K562 (cell line): ENCODE measurements around the gene LRTM1. TPM values are rescaled to one million over a fixed set of nuclear protein-coding genes. Genes with fewer than 3 reads are reported as not detected.

Source experiments
- ATAC-seq: fragments of 200-7000 bp; cut with Tn5 transposase; 3 replicates; pipeline ENCODE4 v1.9.1; 2020; ENCODE audit warnings: moderate library complexity
- BruUV-seq: library from RNA; stranded (reverse); fragments of 400-500 nt; replicated peaks from 2 replicates; lab custom pipeline; 2021; lab: Mats Ljungman, UMichigan
- CTCF ChIA-PET: fragments of 300-600 bp; formaldehyde crosslinking; extraction: SDS; loops from one replicate; lab custom pipeline; 2021; ENCODE audit warnings: low intra/inter-chr PET ratio; lab: Yijun Ruan, JAX
- POLR2A ChIA-PET: fragments of 300-600, 350-650 bp; sonication (Branson Sonifier 250); formaldehyde crosslinking; extraction: SDS; loops from one replicate; lab custom pipeline; 2021; ENCODE audit warnings: antibody characterized with exemption, inconsistent platforms; lab: Yijun Ruan, JAX
- DNase-seq, 4 experiments: peaks; one replicate each; pipeline versions ENCODE4 v3.0.0 to v3.0.0-alpha.2; 2011 to 2018; ENCODE audit warnings: low spot score in 3 of 4, mixed read lengths in 3 of 4; ENCODE audit errors: extremely low read depth in 1 of 4
- FAIRE-seq: peaks from 2 replicates; lab custom pipeline; 2011; peaks lifted over from hg19 to GRCh38; lab: Jason Lieb, UNC
- H2AFZ ChIP-seq: 2 replicates; pipeline ENCODE4 v1.6.0; 2011; ENCODE audit warnings: low read depth, low read length, control low read depth, inconsistent platforms
- H3K27ac ChIP-seq: fragments of 200-600 bp; 3 replicates; pipeline ENCODE4 v1.8.0; 2011; ENCODE audit warnings: low read depth, mild to moderate bottlenecking, control low read depth, inconsistent platforms, low read length, moderate library complexity, mixed read lengths; ENCODE audit errors: extremely low read depth
- H3K27me3 ChIP-seq, 2 experiments: fragments of 300-600 bp in 1 of 2; 2 replicates in 1 of 2; 3 replicates in 1 of 2; pipeline versions ENCODE4 v1.6.0 to v1.8.0; 2011; ENCODE audit warnings: inconsistent platforms in 2 of 2, low read length in 2 of 2, mild to moderate bottlenecking in 1 of 2, mixed read lengths in 1 of 2, moderate library complexity in 1 of 2; ENCODE audit not compliant: control insufficient read depth in 2 of 2, insufficient read depth in 2 of 2
- H3K36me3 ChIP-seq: fragments of 300-600 bp; 3 replicates; pipeline ENCODE4 v1.8.0; 2011; ENCODE audit warnings: mild to moderate bottlenecking, low read length, inconsistent platforms; ENCODE audit not compliant: control insufficient read depth, insufficient read depth
- H3K4me1 ChIP-seq, 2 experiments: fragments of 200-600 bp in 1 of 2; replicated peaks in 1 of 2; 2 replicates in 1 of 2; 3 replicates in 1 of 2; pipeline versions ENCODE4 v1.5.1 to v1.8.0; 2011; ENCODE audit warnings: inconsistent platforms in 2 of 2, low read length in 2 of 2, mild to moderate bottlenecking in 1 of 2, mixed read lengths in 1 of 2, moderate library complexity in 1 of 2; ENCODE audit not compliant: control insufficient read depth in 2 of 2, insufficient read depth in 2 of 2
- H3K4me2 ChIP-seq: 2 replicates; pipeline ENCODE4 v1.6.1; 2011; ENCODE audit warnings: low read length, control low read depth, inconsistent platforms, mixed read lengths; ENCODE audit not compliant: insufficient read depth
- H3K4me3 ChIP-seq: fragments of 200-600 bp; sonication (generic), shearing (Covaris generic); 2 replicates; pipeline ENCODE4 v1.5.1; 2016; ENCODE audit warnings: control low read depth, inconsistent platforms
- H3K79me2 ChIP-seq: fragments of 200-600 bp; 3 replicates; pipeline ENCODE4 v1.8.0; 2011; ENCODE audit warnings: low read length, inconsistent platforms; ENCODE audit not compliant: control insufficient read depth, insufficient read depth
- H3K9ac ChIP-seq, 2 experiments: 2 replicates each; pipeline versions ENCODE4 v1.6.0 to v1.6.1; 2011; ENCODE audit warnings: low read depth in 2 of 2, low read length in 2 of 2, control low read depth in 1 of 2, inconsistent platforms in 1 of 2, mild to moderate bottlenecking in 1 of 2, mixed read lengths in 1 of 2; ENCODE audit not compliant: insufficient read depth in 1 of 2
- H3K9me1 ChIP-seq: one replicate; pipeline ENCODE4 v1.6.0; 2011; ENCODE audit warnings: inconsistent platforms, mild to moderate bottlenecking, low read length, moderate library complexity; ENCODE audit not compliant: control insufficient read depth, insufficient read depth
- H3K9me3 ChIP-seq: replicated peaks from 2 replicates; pipeline ENCODE4 v1.5.1; 2011; ENCODE audit warnings: low read depth, low read length, inconsistent platforms; ENCODE audit not compliant: control insufficient read depth, insufficient read depth
- H4K20me1 ChIP-seq: replicated peaks from 2 replicates; pipeline ENCODE4 v1.6.1; 2011; ENCODE audit warnings: low read length, inconsistent platforms, mixed read lengths; ENCODE audit not compliant: control insufficient read depth, insufficient read depth
- CBX8 ChIP-seq: fragments of 200-600 bp; sonication (generic); IDR thresholded peaks from 2 replicates; pipeline ENCODE4 v1.6.1; 2012; ENCODE audit warnings: borderline replicate concordance, mixed run types, low read depth, mild to moderate bottlenecking, moderate library complexity, mixed read lengths, low read length, control low read depth, inconsistent platforms; ENCODE audit not compliant: poor library complexity, severe bottlenecking; ENCODE audit errors: extremely low read depth
- E2F6 ChIP-seq, 2 experiments: IDR thresholded peaks; 2 replicates each; pipeline ENCODE4 v1.6.1; 2011; ENCODE audit warnings: borderline replicate concordance in 1 of 2, control low read depth in 1 of 2, low read depth in 1 of 2, low read length in 1 of 2, mild to moderate bottlenecking in 1 of 2, mixed read lengths in 1 of 2, moderate library complexity in 1 of 2; ENCODE audit not compliant: insufficient read depth in 1 of 2, insufficient read length in 1 of 2, poor library complexity in 1 of 2, severe bottlenecking in 1 of 2; ENCODE audit errors: extremely low read depth in 1 of 2
- MIER1 ChIP-seq: fragments of 450-650 bp; IDR thresholded peaks from 2 replicates; pipeline ENCODE4 v1.6.1; 2016; ENCODE audit warnings: antibody characterized with exemption, mild to moderate bottlenecking, low read depth
- RBM34 ChIP-seq: fragments of 200-400 bp; formaldehyde crosslinking; IDR thresholded peaks from 2 replicates; pipeline ENCODE4 v1.6.1; 2018; ENCODE audit warnings: low read length, borderline replicate concordance; ENCODE audit not compliant: insufficient read depth
- ZNF589 ChIP-seq: fragments of 200-800 bp; sonication (Bioruptor generic); IDR thresholded peaks from 2 replicates; pipeline ENCODE4 v1.6.1; 2016; ENCODE audit warnings: low read depth, missing genetic modification characterization, missing compliant biosample characterization
- ZNF592 ChIP-seq: fragments of 450-650 bp; IDR thresholded peaks from 2 replicates; pipeline ENCODE4 v1.6.1; 2017; ENCODE audit warnings: antibody characterized with exemption, mild to moderate bottlenecking
- ZNF696 ChIP-seq: fragments of 250-450 bp; sonication (Bioruptor Pico); conservative IDR thresholded peaks from 2 replicates; pipeline ENCODE4 v1.4.0; 2020; ENCODE audit warnings: mild to moderate bottlenecking, moderate library complexity
- WGBS: fragments of 100-300 bp; shearing (Covaris generic); methylation state at CpG from one replicate; pipeline ENCODE4 v1.1.6; 2016; ENCODE audit warnings: low coverage, mixed read lengths; ENCODE audit not compliant: insufficient coverage; ENCODE audit errors: missing lambda C conversion rate; 5-methylcytosine and 5-hydroxymethylcytosine counted together
- in situ Hi-C: fragments of 300-500 bp; cut with MboI; formaldehyde crosslinking; loops from 4 replicates; pipeline ENCODE4 v1.15.0; 2018; ENCODE audit warnings: inconsistent platforms, mixed read lengths
- intact Hi-C: fragments of 100-400 bp; cut with micrococcal nuclease; formaldehyde crosslinking; loops from 2 replicates; pipeline ENCODE4 v1.14.2; 2022
- polyA plus RNA-seq, 8 experiments: library from polyadenylated mRNA; depleted of rRNA in 4 of 8; stranded (reverse) in 5 of 8; unstranded in 3 of 8; fragments of >200 nt; fragmentation: Nextera tagmentation in 2 of 8; fragmentation: Illumina TruSeq in 1 of 8; extraction: Ambion mirVana in 2 of 8; extraction: Trizol in 1 of 8; gene quantifications; 2 replicates each; pipeline versions ENCODE4 v1.2.1 to v1.2.3, GENCODE V29; 2011 to 2014; ENCODE audit warnings: inconsistent platforms in 1 of 8, missing spikeins in 1 of 8
- total RNA-seq, 7 experiments: library from RNA; depleted of rRNA in 6 of 7; stranded (reverse); fragments of >200 nt in 6 of 7; fragmentation: Illumina TruSeq in 2 of 7; extraction: Trizol in 2 of 7; gene quantifications; 2 replicates each; pipeline versions ENCODE4 v1.2.1 to v1.2.3, GENCODE V29; 2011 to 2021; ENCODE audit warnings: low replicate concordance in 1 of 7
- TF ChIP-seq, protein P1 (sequence below): fragments of 450-650 bp; IDR thresholded peaks from 2 replicates; pipeline ENCODE4 v1.6.1; 2017; ENCODE audit warnings: mild to moderate bottlenecking, moderate library complexity

Gene LRTM1
- total and polyA plus RNA-seq, 9 of the 15 experiments (the other 6 are each of a cell fraction or from before 2014, with no cell fraction given) = not detected

DNA sequence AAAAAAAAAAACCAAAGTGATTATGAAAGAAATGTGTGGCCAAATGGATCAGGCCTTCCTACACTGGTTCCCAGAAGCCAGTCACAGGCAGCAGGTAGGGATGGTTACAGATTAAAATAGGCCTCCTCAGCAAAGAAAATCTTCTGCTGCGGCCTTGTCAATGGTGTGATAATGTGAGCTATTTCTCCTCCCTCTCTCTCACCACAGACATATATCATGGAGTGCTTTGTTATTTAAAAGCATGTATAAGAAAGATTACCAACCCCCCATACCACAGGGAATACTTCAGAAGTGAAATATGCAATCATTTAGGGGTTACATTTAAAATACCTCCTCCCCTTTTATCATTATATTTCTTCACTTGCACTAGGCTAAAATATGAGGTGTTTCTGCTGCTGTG is 32.2 kb upstream of the LRTM1 start:
- no peaks in the 10 kb centered on the region for H3K9me3 ChIP-seq
- no peaks in the 10 kb centered on the region for H3K36me3 ChIP-seq
- H3K4me2 ChIP-seq = no peak overlapping the region
- H3K4me3 ChIP-seq = no peak overlapping the region
- in situ Hi-C loops = no loop called here
- WGBS = 25% methylated on average over 1 of the region's 1 CpG
- FAIRE-seq (no peak), ATAC-seq (no peak), DNase-seq (no peak)
- CTCF ChIA-PET = no interaction called here
- intact Hi-C loops = no loop called here
- no peaks in the 10 kb centered on the region for H3K27me3 ChIP-seq
- no peak overlapping the region for H3K9ac ChIP-seq
- H3K27ac ChIP-seq = no peak overlapping the region
- no peaks in the 10 kb centered on the region for H3K9me1 ChIP-seq
- no peaks in the 10 kb centered on the region for H3K79me2 ChIP-seq
- no peak overlapping the region for H2AFZ ChIP-seq
- no TSS peak for BruUV-seq
- H3K4me1 ChIP-seq = peaks cover 0 to 3% of the 10 kb centered on the region in 2 experiments; a peak in 3 of 5 replicates
- POLR2A ChIA-PET = no interaction called here
- no peaks in the 10 kb centered on the region for H4K20me1 ChIP-seq
- TF ChIP-seq ZNF589 (CRISPR knock-in tag) = no peak
- no peak for TF ChIP-seq ZNF592
- no peak for TF ChIP-seq MIER1
- TF ChIP-seq E2F6 (IDR thresholded peaks at IDR 0.05; ENCODE audit: borderline replicate concordance in 1 of 2, extremely low read depth in 1 of 2, insufficient read depth in 1 of 2, insufficient read length in 1 of 2, low read depth in 1 of 2, low read length in 1 of 2, poor library complexity in 1 of 2, severe bottlenecking in 1 of 2) = no peak
- TF ChIP-seq ZNF696 (CRISPR knock-in tag) = no peak
- TF ChIP-seq RBM34 = no peak
- TF ChIP-seq, protein P1, sequence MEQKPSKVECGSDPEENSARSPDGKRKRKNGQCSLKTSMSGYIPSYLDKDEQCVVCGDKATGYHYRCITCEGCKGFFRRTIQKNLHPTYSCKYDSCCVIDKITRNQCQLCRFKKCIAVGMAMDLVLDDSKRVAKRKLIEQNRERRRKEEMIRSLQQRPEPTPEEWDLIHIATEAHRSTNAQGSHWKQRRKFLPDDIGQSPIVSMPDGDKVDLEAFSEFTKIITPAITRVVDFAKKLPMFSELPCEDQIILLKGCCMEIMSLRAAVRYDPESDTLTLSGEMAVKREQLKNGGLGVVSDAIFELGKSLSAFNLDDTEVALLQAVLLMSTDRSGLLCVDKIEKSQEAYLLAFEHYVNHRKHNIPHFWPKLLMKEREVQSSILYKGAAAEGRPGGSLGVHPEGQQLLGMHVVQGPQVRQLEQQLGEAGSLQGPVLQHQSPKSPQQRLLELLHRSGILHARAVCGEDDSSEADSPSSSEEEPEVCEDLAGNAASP = no peak
- TF ChIP-seq CBX8 = no peak
